HEK293T (cell line): Measurements from ENCODE around the gene CDYL2.

Experiments
- CTCF ChIA-PET: fragments of 350-600 bp; formaldehyde crosslinking; extraction: SDS; loops from one replicate; lab custom pipeline; 2021; ENCODE audit warnings: antibody characterized with exemption, inconsistent platforms; lab: Yijun Ruan, JAX
- POLR2A ChIA-PET: fragments of 350-600 bp; formaldehyde crosslinking; extraction: SDS; loops from one replicate; lab custom pipeline; 2020; ENCODE audit warnings: antibody characterized with exemption, inconsistent platforms; lab: Yijun Ruan, JAX
- DNase-seq: peaks from one replicate; pipeline ENCODE4 v3.0.0; 2012; ENCODE audit warnings: mixed read lengths; ENCODE audit errors: extremely low spot score
- ARNT ChIP-seq: fragments of 450-650 bp; IDR thresholded peaks from 2 replicates; pipeline ENCODE4 v1.6.1; 2017; ENCODE audit warnings: mild to moderate bottlenecking
- BHLHE40 ChIP-seq: fragments of 450-650 bp; IDR thresholded peaks from 2 replicates; pipeline ENCODE4 v1.6.1; 2016; ENCODE audit warnings: mild to moderate bottlenecking, moderate library complexity, borderline replicate concordance
- CTBP1 ChIP-seq: fragments of 450-650 bp; IDR thresholded peaks from 2 replicates; pipeline ENCODE4 v1.6.1; 2016; ENCODE audit warnings: borderline replicate concordance
- ELF4 ChIP-seq: fragments of 450-650 bp; IDR thresholded peaks from 2 replicates; pipeline ENCODE4 v1.6.1; 2017; ENCODE audit warnings: antibody characterized with exemption
- FOXA1 ChIP-seq: fragments of 450-650 bp; IDR thresholded peaks from 2 replicates; pipeline ENCODE4 v1.6.1; 2016; ENCODE audit warnings: mild to moderate bottlenecking
- FOXK2 ChIP-seq: fragments of 450-650 bp; IDR thresholded peaks from 2 replicates; pipeline ENCODE4 v1.6.1; 2016; ENCODE audit warnings: mild to moderate bottlenecking
- FOXM1 ChIP-seq: fragments of 450-650 bp; IDR thresholded peaks from 2 replicates; pipeline ENCODE4 v1.6.1; 2017; ENCODE audit warnings: mild to moderate bottlenecking, borderline replicate concordance
- HDGF ChIP-seq: fragments of 450-650 bp; IDR thresholded peaks from 2 replicates; pipeline ENCODE4 v1.6.1; 2017; ENCODE audit warnings: antibody characterized with exemption, borderline replicate concordance
- L3MBTL2 ChIP-seq: fragments of 450-650 bp; conservative IDR thresholded peaks from 2 replicates; pipeline ENCODE4 v1.6.1; 2016; ENCODE audit warnings: mild to moderate bottlenecking
- LEF1 ChIP-seq: fragments of 450-650 bp; IDR thresholded peaks from 2 replicates; pipeline ENCODE4 v1.6.1; 2017; ENCODE audit warnings: mild to moderate bottlenecking, borderline replicate concordance
- NFRKB ChIP-seq: fragments of 450-650 bp; IDR thresholded peaks from 2 replicates; pipeline ENCODE4 v1.6.1; 2016; ENCODE audit warnings: mild to moderate bottlenecking, moderate library complexity
- SP1 ChIP-seq: fragments of 450-650 bp; IDR thresholded peaks from 2 replicates; pipeline ENCODE4 v1.6.1; 2017
- SUZ12 ChIP-seq: fragments of 450-650 bp; IDR thresholded peaks from 2 replicates; pipeline ENCODE4 v1.6.1; 2016; ENCODE audit warnings: mild to moderate bottlenecking
- TARDBP ChIP-seq: fragments of 450-650 bp; IDR thresholded peaks from 2 replicates; pipeline ENCODE4 v1.6.1; 2016
- ZNF384 ChIP-seq: fragments of 450-650 bp; IDR thresholded peaks from 2 replicates; pipeline ENCODE4 v1.6.1; 2016
- TF ChIP-seq, protein P1 (sequence below): fragments of 450-650 bp; IDR thresholded peaks from 2 replicates; pipeline ENCODE4 v1.6.1; 2016

The CDYL2 gene

DNA sequence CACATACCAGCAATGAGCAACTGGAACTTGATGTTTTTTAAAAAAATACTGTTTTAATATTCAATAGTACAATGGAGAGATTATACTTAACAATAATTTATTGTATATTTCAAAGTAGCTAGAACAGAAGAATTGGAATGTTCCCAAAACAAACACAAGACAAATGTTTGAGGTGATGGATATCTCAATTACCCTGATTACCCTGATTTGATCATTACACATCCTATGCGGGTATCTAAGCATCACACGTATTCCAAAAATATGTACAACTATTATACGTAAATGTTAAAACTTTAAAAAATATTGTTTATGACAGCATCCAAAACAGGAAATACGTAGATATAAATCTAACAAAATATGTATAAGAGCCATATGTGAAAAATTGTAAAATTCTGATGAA is 166.8 kb downstream of the CDYL2 start:
- no peak for TF ChIP-seq ELF4
- TF ChIP-seq SUZ12, result no peak
- no peak for TF ChIP-seq LEF1
- TF ChIP-seq L3MBTL2, result no peak
- no peak for TF ChIP-seq FOXK2
- no peak for TF ChIP-seq CTBP1
- TF ChIP-seq FOXA1, result no peak
- TF ChIP-seq TARDBP, result no peak
- no peak for TF ChIP-seq NFRKB
- no peak for TF ChIP-seq FOXM1
- ChIA-PET POLR2A (no interaction called here), CTCF (no interaction called here)
- no peak for DNase-seq

GRCh38 chr16:80631581-80631980 is 172.8 kb downstream of the CDYL2 start:
- POLR2A ChIA-PET, result no interaction called here
- CTCF ChIA-PET, result no interaction called here
- DNase-seq, result no peak
- TF ChIP-seq CTBP1, result no peak
- no peak for TF ChIP-seq FOXK2
- no peak for TF ChIP-seq FOXA1
- TF ChIP-seq TARDBP, result no peak
- no peak for TF ChIP-seq ELF4
- TF ChIP-seq BHLHE40, result no peak
- TF ChIP-seq SUZ12, result no peak
- no peak for TF ChIP-seq ZNF384
- TF ChIP-seq LEF1, result no peak
- TF ChIP-seq, protein P1, sequence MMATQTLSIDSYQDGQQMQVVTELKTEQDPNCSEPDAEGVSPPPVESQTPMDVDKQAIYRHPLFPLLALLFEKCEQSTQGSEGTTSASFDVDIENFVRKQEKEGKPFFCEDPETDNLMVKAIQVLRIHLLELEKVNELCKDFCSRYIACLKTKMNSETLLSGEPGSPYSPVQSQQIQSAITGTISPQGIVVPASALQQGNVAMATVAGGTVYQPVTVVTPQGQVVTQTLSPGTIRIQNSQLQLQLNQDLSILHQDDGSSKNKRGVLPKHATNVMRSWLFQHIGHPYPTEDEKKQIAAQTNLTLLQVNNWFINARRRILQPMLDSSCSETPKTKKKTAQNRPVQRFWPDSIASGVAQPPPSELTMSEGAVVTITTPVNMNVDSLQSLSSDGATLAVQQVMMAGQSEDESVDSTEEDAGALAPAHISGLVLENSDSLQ, result no peak

- POLR2A ChIA-PET, result no interaction called here
- no peak for DNase-seq
- TF ChIP-seq BHLHE40, result no peak
- no peak for TF ChIP-seq HDGF
- CTCF ChIA-PET, result no interaction called here
Observed at GRCh38 chr16:80628254-80628653, 176.1 kb downstream of the CDYL2 start.

DNA sequence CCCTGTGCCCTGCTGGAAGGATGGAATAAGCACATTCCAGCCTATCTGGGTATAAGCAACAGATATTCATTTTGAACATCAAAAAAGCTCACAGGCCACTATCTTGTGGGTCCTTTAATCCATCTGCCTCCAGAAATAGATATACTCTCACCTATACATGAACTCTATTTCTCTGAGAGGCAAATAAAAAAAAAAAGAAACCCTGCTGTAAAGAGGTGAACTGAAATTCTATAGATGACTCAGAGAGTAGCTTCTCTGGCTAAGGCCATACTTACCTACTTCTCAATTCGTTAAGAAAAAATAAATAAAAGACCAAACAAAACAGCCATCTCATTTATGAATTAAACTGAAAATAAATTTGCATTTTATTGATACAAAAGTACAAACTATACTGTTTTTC is 177.3 kb downstream of the CDYL2 start:
- DNase-seq, result no peak
- POLR2A ChIA-PET, result no interaction called here
- TF ChIP-seq LEF1, result no peak
- no peak for TF ChIP-seq FOXK2
- no peak for TF ChIP-seq NFRKB
- TF ChIP-seq BHLHE40, result no peak
- no peak for TF ChIP-seq CTBP1
- no peak for TF ChIP-seq SUZ12
- no peak for TF ChIP-seq SP1
- TF ChIP-seq, protein P1, result no peak
- TF ChIP-seq HDGF, result no peak
- no peak for TF ChIP-seq TARDBP
- no peak for TF ChIP-seq ZNF384
- CTCF ChIA-PET, result no interaction called here

DNA sequence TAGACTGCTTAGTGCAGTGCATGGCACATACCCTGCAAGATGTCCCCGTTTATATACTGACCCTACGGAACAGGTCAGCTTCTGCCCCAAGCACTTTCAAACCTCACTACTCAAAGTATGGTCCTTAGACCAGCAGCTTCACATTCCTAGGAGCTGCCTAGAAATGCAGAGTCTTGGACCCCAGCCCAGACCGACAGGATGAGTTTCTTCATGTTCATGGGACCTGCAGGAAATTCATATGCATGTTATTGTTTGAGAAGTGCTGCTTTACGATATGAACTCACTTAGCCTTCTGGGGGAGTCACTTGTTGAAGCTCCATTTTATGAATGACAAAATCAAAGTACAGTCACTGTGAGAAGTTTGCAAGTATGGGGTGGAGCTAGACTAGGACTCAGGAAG is 181.0 kb downstream of the CDYL2 start:
- ChIA-PET CTCF (no interaction called here), POLR2A (no interaction called here)
- DNase-seq, result no peak
- TF ChIP-seq LEF1, result no peak
- TF ChIP-seq FOXM1, result no peak
- no peak for TF ChIP-seq CTBP1
- no peak for TF ChIP-seq ELF4
- no peak for TF ChIP-seq SUZ12

DNA sequence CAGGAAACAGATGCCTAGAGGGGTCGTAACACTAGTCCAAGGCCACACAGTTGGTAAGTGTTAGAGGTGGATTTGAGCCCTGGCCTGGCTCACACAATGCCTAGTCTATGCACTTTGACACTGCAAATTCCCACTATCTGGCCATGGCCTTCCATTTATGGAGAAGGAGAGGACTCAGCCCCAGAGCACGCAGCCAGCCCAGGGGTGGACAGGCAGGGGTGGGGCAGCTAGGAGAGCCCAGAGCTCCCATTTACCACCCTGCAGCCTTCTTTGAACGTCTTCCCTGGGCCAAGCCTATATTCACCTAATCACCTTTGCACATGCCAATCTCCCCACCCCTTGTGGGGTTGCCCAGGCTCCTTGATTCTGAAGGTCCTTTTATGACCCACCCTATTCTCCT is 182.4 kb downstream of the CDYL2 start:
- CTCF ChIA-PET, result no interaction called here
- POLR2A ChIA-PET, result no interaction called here
- no peak for DNase-seq
- no peak for TF ChIP-seq BHLHE40
- TF ChIP-seq ZNF384, result no peak
- TF ChIP-seq L3MBTL2, result no peak
- TF ChIP-seq FOXM1, result no peak
- no peak for TF ChIP-seq SUZ12

DNA sequence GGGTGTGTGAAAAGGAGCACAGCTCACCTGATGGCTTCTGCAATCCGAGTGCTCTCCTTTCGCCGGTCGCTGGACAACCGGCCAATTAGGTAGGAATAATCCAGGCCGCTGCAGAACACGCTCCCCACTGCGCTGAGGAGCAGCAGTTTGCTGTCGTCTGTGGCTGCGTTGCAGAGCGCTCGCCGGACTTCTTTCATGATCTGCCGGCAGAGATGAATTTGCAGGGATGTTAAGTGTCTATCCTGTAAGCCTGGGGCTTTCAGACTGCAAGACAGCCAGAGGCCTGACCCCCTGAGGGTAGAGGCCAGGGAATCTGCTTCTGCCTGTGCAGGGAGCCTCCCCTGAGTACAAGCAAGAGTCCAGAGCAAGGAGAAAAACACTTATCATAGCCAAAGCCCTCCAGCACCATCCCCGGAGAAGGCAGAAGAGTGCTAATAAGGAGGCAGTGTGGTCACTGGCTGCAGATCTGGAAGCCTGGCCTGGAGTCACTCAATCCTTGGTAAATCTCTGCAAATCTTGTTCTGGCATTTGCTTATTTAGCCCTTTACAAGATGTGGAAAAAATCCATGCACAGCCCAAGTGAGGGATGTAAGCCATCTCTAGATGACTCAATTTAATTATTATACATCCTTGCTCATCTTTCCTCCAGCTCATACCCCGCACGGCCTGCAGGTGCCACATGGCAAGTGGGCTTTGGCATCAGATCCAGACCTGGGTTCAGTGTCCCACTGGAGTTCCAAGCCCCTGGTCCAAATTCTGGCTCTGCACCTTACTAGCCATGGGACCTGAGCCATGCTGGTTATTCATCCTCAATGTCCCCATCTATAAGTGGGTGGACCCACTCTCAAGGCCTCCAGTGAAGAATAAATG is 183.4 kb downstream of the CDYL2 start:
- no peak for DNase-seq
- CTCF ChIA-PET, result no interaction called here
- TF ChIP-seq ELF4 (no peak), CTBP1 (no peak), ZNF384 (no peak), NFRKB (no peak), FOXK2 (no peak), FOXA1 (no peak), L3MBTL2 (no peak), SUZ12 (no peak), SP1 (no peak), HDGF (no peak), BHLHE40 (no peak), LEF1 (no peak), TARDBP (no peak), ARNT (no peak), FOXM1 (no peak)
- TF ChIP-seq, protein P1, result no peak
- POLR2A ChIA-PET, result no interaction called here
